ENCODE results near the gene RHEX. TPM values are rescaled to one million over a fixed set of nuclear protein-coding genes. Genes with fewer than 3 reads are reported as not detected.

RHEX gene
- total and polyA plus RNA-seq, 2 of the 13 experiments (the other 11 are each of a cell fraction or from before 2014, with no cell fraction given) = 1.4 to 2.7 TPM

DNA sequence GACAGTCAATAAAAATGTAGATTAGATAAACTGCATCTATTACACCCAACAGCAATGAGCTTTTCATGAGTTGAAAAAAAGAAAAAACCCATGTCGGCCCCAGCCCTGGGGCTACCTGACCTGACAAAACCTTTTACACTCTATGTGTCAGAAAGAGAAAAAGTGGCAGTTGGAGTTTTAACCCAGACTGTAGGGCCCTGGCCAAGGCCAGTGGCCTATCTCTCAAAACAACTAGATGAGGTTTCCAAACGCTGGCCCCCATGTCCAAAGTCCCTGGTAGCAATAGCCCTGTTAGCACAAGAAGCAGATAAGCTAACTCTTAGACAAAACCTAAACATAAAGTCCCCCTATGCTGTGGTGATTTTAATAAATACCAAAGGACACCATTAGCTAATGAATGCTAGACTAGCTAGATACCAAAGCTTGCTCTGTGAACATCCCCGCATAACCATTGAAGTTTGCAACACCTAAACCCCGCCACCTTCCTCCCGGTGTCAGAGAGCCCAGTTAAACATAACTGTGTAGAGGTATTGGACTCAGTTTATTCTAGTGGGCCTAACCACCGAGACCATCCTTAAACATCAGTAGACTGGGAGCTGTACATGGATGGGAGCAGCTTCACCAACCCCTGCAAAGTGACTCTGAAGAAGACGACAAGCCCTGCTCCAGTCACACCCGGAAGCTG lies 2.8 kb downstream of the RHEX start (continued):
- TF ChIP-seq, protein P1, sequence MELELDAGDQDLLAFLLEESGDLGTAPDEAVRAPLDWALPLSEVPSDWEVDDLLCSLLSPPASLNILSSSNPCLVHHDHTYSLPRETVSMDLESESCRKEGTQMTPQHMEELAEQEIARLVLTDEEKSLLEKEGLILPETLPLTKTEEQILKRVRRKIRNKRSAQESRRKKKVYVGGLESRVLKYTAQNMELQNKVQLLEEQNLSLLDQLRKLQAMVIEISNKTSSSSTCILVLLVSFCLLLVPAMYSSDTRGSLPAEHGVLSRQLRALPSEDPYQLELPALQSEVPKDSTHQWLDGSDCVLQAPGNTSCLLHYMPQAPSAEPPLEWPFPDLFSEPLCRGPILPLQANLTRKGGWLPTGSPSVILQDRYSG (CRISPR knock-in tag; IDR thresholded peaks at IDR 0.05) = 0 out of 2 replicates have a peak, but pooled peaks have one; percentile 47
- TF ChIP-seq FOXJ3 (CRISPR knock-in tag; IDR thresholded peaks at IDR 0.05; ENCODE audit: borderline replicate concordance) (peak; percentile 95), TBX2 (CRISPR knock-in tag; IDR thresholded peaks at IDR 0.05; ENCODE audit: borderline replicate concordance) (peak; percentile 96), MIER2 (CRISPR knock-in tag; IDR thresholded peaks at IDR 0.05) (peak; percentile 39; the same call in 1 of the 2 replicates), ISX (CRISPR knock-in tag; conservative IDR thresholded peaks at IDR 0.05) (peak; percentile 77; the same call in 1 of the 2 replicates), MAF1 (CRISPR knock-in tag; IDR thresholded peaks at IDR 0.05; ENCODE audit: borderline replicate concordance) (0 out of 2 replicates have a peak, but pooled peaks have one; percentile 71), GZF1 (CRISPR knock-in tag; IDR thresholded peaks at IDR 0.05) (0 out of 2 replicates have a peak, but pooled peaks have one; percentile 14), ZNF749 (CRISPR knock-in tag; IDR thresholded peaks at IDR 0.05; ENCODE audit: borderline replicate concordance) (peak; percentile 55; the same call in 1 of the 2 replicates), ARHGAP35 (CRISPR knock-in tag; IDR thresholded peaks at IDR 0.05; ENCODE audit: borderline replicate concordance) (0 out of 2 replicates have a peak, but pooled peaks have one; percentile 38), SOX5 (CRISPR knock-in tag; IDR thresholded peaks at IDR 0.05; ENCODE audit: borderline replicate concordance) (peak; percentile 73; the same call in 1 of the 2 replicates), RFXAP (CRISPR knock-in tag; IDR thresholded peaks at IDR 0.05; ENCODE audit: borderline replicate concordance) (peak; percentile 93), ZNF317 (CRISPR knock-in tag; IDR thresholded peaks at IDR 0.05) (peak; percentile 77; the same call in 1 of the 2 replicates), THAP11 (CRISPR knock-in tag; IDR thresholded peaks at IDR 0.05) (peak; percentile 52; the same call in 1 of the 2 replicates), ZSCAN29 (CRISPR knock-in tag; conservative IDR thresholded peaks at IDR 0.05) (peak; percentile 91; the same call in 1 of the 2 replicates), ZNF549 (CRISPR knock-in tag; IDR thresholded peaks at IDR 0.05) (peak; percentile 82; the same call in 1 of the 2 replicates)
- TF ChIP-seq, protein P2, sequence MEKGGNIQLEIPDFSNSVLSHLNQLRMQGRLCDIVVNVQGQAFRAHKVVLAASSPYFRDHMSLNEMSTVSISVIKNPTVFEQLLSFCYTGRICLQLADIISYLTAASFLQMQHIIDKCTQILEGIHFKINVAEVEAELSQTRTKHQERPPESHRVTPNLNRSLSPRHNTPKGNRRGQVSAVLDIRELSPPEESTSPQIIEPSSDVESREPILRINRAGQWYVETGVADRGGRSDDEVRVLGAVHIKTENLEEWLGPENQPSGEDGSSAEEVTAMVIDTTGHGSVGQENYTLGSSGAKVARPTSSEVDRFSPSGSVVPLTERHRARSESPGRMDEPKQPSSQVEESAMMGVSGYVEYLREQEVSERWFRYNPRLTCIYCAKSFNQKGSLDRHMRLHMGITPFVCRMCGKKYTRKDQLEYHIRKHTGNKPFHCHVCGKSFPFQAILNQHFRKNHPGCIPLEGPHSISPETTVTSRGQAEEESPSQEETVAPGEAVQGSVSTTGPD (CRISPR knock-in tag; IDR thresholded peaks at IDR 0.05) = peak; percentile 99
- TF ChIP-seq, protein P3, sequence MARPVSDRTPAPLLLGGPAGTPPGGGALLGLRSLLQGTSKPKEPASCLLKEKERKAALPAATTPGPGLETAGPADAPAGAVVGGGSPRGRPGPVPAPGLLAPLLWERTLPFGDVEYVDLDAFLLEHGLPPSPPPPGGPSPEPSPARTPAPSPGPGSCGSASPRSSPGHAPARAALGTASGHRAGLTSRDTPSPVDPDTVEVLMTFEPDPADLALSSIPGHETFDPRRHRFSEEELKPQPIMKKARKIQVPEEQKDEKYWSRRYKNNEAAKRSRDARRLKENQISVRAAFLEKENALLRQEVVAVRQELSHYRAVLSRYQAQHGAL (CRISPR knock-in tag; IDR thresholded peaks at IDR 0.05; ENCODE audit: not compliant biosample characterization) = peak; percentile 90
- TF ChIP-seq, protein P4, sequence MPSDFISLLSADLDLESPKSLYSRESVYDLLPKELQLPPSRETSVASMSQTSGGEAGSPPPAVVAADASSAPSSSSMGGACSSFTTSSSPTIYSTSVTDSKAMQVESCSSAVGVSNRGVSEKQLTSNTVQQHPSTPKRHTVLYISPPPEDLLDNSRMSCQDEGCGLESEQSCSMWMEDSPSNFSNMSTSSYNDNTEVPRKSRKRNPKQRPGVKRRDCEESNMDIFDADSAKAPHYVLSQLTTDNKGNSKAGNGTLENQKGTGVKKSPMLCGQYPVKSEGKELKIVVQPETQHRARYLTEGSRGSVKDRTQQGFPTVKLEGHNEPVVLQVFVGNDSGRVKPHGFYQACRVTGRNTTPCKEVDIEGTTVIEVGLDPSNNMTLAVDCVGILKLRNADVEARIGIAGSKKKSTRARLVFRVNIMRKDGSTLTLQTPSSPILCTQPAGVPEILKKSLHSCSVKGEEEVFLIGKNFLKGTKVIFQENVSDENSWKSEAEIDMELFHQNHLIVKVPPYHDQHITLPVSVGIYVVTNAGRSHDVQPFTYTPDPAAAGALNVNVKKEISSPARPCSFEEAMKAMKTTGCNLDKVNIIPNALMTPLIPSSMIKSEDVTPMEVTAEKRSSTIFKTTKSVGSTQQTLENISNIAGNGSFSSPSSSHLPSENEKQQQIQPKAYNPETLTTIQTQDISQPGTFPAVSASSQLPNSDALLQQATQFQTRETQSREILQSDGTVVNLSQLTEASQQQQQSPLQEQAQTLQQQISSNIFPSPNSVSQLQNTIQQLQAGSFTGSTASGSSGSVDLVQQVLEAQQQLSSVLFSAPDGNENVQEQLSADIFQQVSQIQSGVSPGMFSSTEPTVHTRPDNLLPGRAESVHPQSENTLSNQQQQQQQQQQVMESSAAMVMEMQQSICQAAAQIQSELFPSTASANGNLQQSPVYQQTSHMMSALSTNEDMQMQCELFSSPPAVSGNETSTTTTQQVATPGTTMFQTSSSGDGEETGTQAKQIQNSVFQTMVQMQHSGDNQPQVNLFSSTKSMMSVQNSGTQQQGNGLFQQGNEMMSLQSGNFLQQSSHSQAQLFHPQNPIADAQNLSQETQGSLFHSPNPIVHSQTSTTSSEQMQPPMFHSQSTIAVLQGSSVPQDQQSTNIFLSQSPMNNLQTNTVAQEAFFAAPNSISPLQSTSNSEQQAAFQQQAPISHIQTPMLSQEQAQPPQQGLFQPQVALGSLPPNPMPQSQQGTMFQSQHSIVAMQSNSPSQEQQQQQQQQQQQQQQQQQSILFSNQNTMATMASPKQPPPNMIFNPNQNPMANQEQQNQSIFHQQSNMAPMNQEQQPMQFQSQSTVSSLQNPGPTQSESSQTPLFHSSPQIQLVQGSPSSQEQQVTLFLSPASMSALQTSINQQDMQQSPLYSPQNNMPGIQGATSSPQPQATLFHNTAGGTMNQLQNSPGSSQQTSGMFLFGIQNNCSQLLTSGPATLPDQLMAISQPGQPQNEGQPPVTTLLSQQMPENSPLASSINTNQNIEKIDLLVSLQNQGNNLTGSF (CRISPR knock-in tag; IDR thresholded peaks at IDR 0.05) = peak; percentile 36; the same call in 1 of the 2 replicates
- TF ChIP-seq, protein P5, sequence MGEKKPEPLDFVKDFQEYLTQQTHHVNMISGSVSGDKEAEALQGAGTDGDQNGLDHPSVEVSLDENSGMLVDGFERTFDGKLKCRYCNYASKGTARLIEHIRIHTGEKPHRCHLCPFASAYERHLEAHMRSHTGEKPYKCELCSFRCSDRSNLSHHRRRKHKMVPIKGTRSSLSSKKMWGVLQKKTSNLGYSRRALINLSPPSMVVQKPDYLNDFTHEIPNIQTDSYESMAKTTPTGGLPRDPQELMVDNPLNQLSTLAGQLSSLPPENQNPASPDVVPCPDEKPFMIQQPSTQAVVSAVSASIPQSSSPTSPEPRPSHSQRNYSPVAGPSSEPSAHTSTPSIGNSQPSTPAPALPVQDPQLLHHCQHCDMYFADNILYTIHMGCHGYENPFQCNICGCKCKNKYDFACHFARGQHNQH (CRISPR knock-in tag; IDR thresholded peaks at IDR 0.05) = 0 out of 2 replicates have a peak, but pooled peaks have one; percentile 59

Measured in HepG2 (cell line).